ENCODE data around the gene M1AP.

M1AP gene

GRCh38 chr2:74658516-74658915, 10.4 kb upstream of the M1AP start:
- Histone ChIP-seq H3K27me3 (ENCODE audit: control insufficient read depth in 2 of 2, insufficient read depth in 2 of 2, low read length in 2 of 2) (no peaks in the 10 kb centered on the region), H3K27ac (ENCODE audit: low read depth in 2 of 2, low read length in 2 of 2) (no peak overlapping the region), H3K4me1 (ENCODE audit: control insufficient read depth in 2 of 2, insufficient read depth in 2 of 2, low read length in 2 of 2) (peaks cover 7 to 10% of the 10 kb centered on the region in 2 donors), H3K9ac (ENCODE audit: low read depth in 1 of 2, low read length in 2 of 2) (no peak overlapping the region), H3K9me3 (ENCODE audit: control insufficient read depth in 2 of 2, low read length in 2 of 2) (no peaks in the 10 kb centered on the region), H3K4me3 (ENCODE audit: low read length in 2 of 2) (no peak overlapping the region), H3K36me3 (ENCODE audit: control insufficient read depth in 2 of 2, insufficient read depth in 2 of 2, low read length in 2 of 2) (peaks cover 0 to 4% of the 10 kb centered on the region in 2 donors)

GRCh38 chr2:74655579-74655978, 7.4 kb upstream of the M1AP start:
- H3K36me3 ChIP-seq (ENCODE audit: control insufficient read depth in 2 of 2, insufficient read depth in 2 of 2, low read length in 2 of 2), result peaks cover 0 to 4% of the 10 kb centered on the region in 2 donors
- H3K4me3 ChIP-seq (ENCODE audit: low read length in 2 of 2), result no peak overlapping the region
- no peak overlapping the region for H3K9ac ChIP-seq (ENCODE audit: low read depth in 1 of 2, low read length in 2 of 2)
- H3K27ac ChIP-seq (ENCODE audit: low read depth in 2 of 2, low read length in 2 of 2), result no peak overlapping the region
- H3K27me3 ChIP-seq (ENCODE audit: control insufficient read depth in 2 of 2, insufficient read depth in 2 of 2, low read length in 2 of 2), result no peaks in the 10 kb centered on the region
- H3K4me1 ChIP-seq (ENCODE audit: control insufficient read depth in 2 of 2, insufficient read depth in 2 of 2, low read length in 2 of 2), result peaks cover 7 to 12% of the 10 kb centered on the region in 2 donors
- no peaks in the 10 kb centered on the region for H3K9me3 ChIP-seq (ENCODE audit: control insufficient read depth in 2 of 2, low read length in 2 of 2)

GRCh38 chr2:74653985-74654882, 6.1 kb upstream of the M1AP start, which contains the start of gene SEMA4F:
Gene SEMA4F, plus strand, starts transcription at chr2:74654247. Its CDS starts 130 bp downstream, at chr2:74654377.
- no peaks in the 10 kb centered on the region for H3K9me3 ChIP-seq (ENCODE audit: control insufficient read depth in 2 of 2, low read length in 2 of 2)
- peaks cover 7 to 12% of the 10 kb centered on the region in 2 donors for H3K4me1 ChIP-seq (ENCODE audit: control insufficient read depth in 2 of 2, insufficient read depth in 2 of 2, low read length in 2 of 2)
- H3K4me3 ChIP-seq (ENCODE audit: low read length in 2 of 2), result peak within 1 kb of the TSS; percentile 72 to 83
- H3K27me3 ChIP-seq (ENCODE audit: control insufficient read depth in 2 of 2, insufficient read depth in 2 of 2, low read length in 2 of 2), result no peaks in the 10 kb centered on the region
- peaks cover 0 to 4% of the 10 kb centered on the region in 2 donors for H3K36me3 ChIP-seq (ENCODE audit: control insufficient read depth in 2 of 2, insufficient read depth in 2 of 2, low read length in 2 of 2)
- peak within 1 kb of the TSS in 1 of 2 donors; percentile 4 for H3K27ac ChIP-seq (ENCODE audit: low read depth in 2 of 2, low read length in 2 of 2)
- H3K9ac ChIP-seq (ENCODE audit: low read depth in 1 of 2, low read length in 2 of 2), result peak within 1 kb of the TSS; percentile 60 to 73

GRCh38 chr2:74653589-74653984, 5.5 kb upstream of the M1AP start:
- H3K9me3 ChIP-seq (ENCODE audit: control insufficient read depth in 2 of 2, low read length in 2 of 2), result no peaks in the 10 kb centered on the region
- no peak overlapping the region for H3K27ac ChIP-seq (ENCODE audit: low read depth in 2 of 2, low read length in 2 of 2)
- H3K4me1 ChIP-seq (ENCODE audit: control insufficient read depth in 2 of 2, insufficient read depth in 2 of 2, low read length in 2 of 2), result peaks cover 7 to 12% of the 10 kb centered on the region in 2 donors
- H3K9ac ChIP-seq (ENCODE audit: low read depth in 1 of 2, low read length in 2 of 2), result peak overlapping the region; percentile 47 to 60
- peaks cover 0 to 4% of the 10 kb centered on the region in 2 donors for H3K36me3 ChIP-seq (ENCODE audit: control insufficient read depth in 2 of 2, insufficient read depth in 2 of 2, low read length in 2 of 2)
- H3K4me3 ChIP-seq (ENCODE audit: low read length in 2 of 2), result peak overlapping the region; percentile 72 to 83
- no peaks in the 10 kb centered on the region for H3K27me3 ChIP-seq (ENCODE audit: control insufficient read depth in 2 of 2, insufficient read depth in 2 of 2, low read length in 2 of 2)

- Histone ChIP-seq H3K4me3 (ENCODE audit: low read length in 2 of 2) (no peak overlapping the region), H3K4me1 (ENCODE audit: control insufficient read depth in 2 of 2, insufficient read depth in 2 of 2, low read length in 2 of 2) (no peaks in the 10 kb centered on the region), H3K36me3 (ENCODE audit: control insufficient read depth in 2 of 2, insufficient read depth in 2 of 2, low read length in 2 of 2) (no peaks in the 10 kb centered on the region), H3K9ac (ENCODE audit: low read depth in 1 of 2, low read length in 2 of 2) (no peak overlapping the region), H3K27ac (ENCODE audit: low read depth in 2 of 2, low read length in 2 of 2) (no peak overlapping the region), H3K9me3 (ENCODE audit: control insufficient read depth in 2 of 2, low read length in 2 of 2) (no peaks in the 10 kb centered on the region), H3K27me3 (ENCODE audit: control insufficient read depth in 2 of 2, insufficient read depth in 2 of 2, low read length in 2 of 2) (no peaks in the 10 kb centered on the region)
These were observed 1.2 kb downstream of the M1AP start for GRCh38 chr2:74646834-74647482.

GRCh38 chr2:74646201-74646600, 1.9 kb downstream of the M1AP start:
- no peaks in the 10 kb centered on the region for H3K27me3 ChIP-seq (ENCODE audit: control insufficient read depth in 2 of 2, insufficient read depth in 2 of 2, low read length in 2 of 2)
- H3K4me3 ChIP-seq (ENCODE audit: low read length in 2 of 2), result no peak overlapping the region

GRCh38 chr2:74645344-74645743, 2.8 kb downstream of the M1AP start:
- H3K27ac ChIP-seq (ENCODE audit: low read depth in 2 of 2, low read length in 2 of 2), result no peak overlapping the region
- H3K4me3 ChIP-seq (ENCODE audit: low read length in 2 of 2), result no peak overlapping the region

More at GRCh38 chr2:74646201-74646600, 1.9 kb downstream of the M1AP start:
- Histone ChIP-seq H3K9me3 (ENCODE audit: control insufficient read depth in 2 of 2, low read length in 2 of 2) (no peaks in the 10 kb centered on the region), H3K4me1 (ENCODE audit: control insufficient read depth in 2 of 2, insufficient read depth in 2 of 2, low read length in 2 of 2) (no peaks in the 10 kb centered on the region), H3K27ac (ENCODE audit: low read depth in 2 of 2, low read length in 2 of 2) (no peak overlapping the region), H3K36me3 (ENCODE audit: control insufficient read depth in 2 of 2, insufficient read depth in 2 of 2, low read length in 2 of 2) (no peaks in the 10 kb centered on the region), H3K9ac (ENCODE audit: low read depth in 1 of 2, low read length in 2 of 2) (no peak overlapping the region)

GRCh38 chr2:74639550-74639949, 8.6 kb downstream of the M1AP start:
- Histone ChIP-seq H3K36me3 (ENCODE audit: control insufficient read depth in 2 of 2, insufficient read depth in 2 of 2, low read length in 2 of 2) (no peaks in the 10 kb centered on the region), H3K27me3 (ENCODE audit: control insufficient read depth in 2 of 2, insufficient read depth in 2 of 2, low read length in 2 of 2) (no peaks in the 10 kb centered on the region), H3K4me1 (ENCODE audit: control insufficient read depth in 2 of 2, insufficient read depth in 2 of 2, low read length in 2 of 2) (no peaks in the 10 kb centered on the region), H3K27ac (ENCODE audit: low read depth in 2 of 2, low read length in 2 of 2) (no peak overlapping the region), H3K9me3 (ENCODE audit: control insufficient read depth in 2 of 2, low read length in 2 of 2) (no peaks in the 10 kb centered on the region), H3K4me3 (ENCODE audit: low read length in 2 of 2) (no peak overlapping the region), H3K9ac (ENCODE audit: low read depth in 1 of 2, low read length in 2 of 2) (no peak overlapping the region)

More at GRCh38 chr2:74645344-74645743, 2.8 kb downstream of the M1AP start:
- Histone ChIP-seq H3K36me3 (ENCODE audit: control insufficient read depth in 2 of 2, insufficient read depth in 2 of 2, low read length in 2 of 2) (no peaks in the 10 kb centered on the region), H3K27me3 (ENCODE audit: control insufficient read depth in 2 of 2, insufficient read depth in 2 of 2, low read length in 2 of 2) (no peaks in the 10 kb centered on the region), H3K4me1 (ENCODE audit: control insufficient read depth in 2 of 2, insufficient read depth in 2 of 2, low read length in 2 of 2) (no peaks in the 10 kb centered on the region), H3K9ac (ENCODE audit: low read depth in 1 of 2, low read length in 2 of 2) (no peak overlapping the region), H3K9me3 (ENCODE audit: control insufficient read depth in 2 of 2, low read length in 2 of 2) (no peaks in the 10 kb centered on the region)

- Histone ChIP-seq H3K27ac (ENCODE audit: low read depth in 2 of 2, low read length in 2 of 2) (no peak overlapping the region), H3K4me1 (ENCODE audit: control insufficient read depth in 2 of 2, insufficient read depth in 2 of 2, low read length in 2 of 2) (no peaks in the 10 kb centered on the region), H3K27me3 (ENCODE audit: control insufficient read depth in 2 of 2, insufficient read depth in 2 of 2, low read length in 2 of 2) (no peaks in the 10 kb centered on the region), H3K9ac (ENCODE audit: low read depth in 1 of 2, low read length in 2 of 2) (no peak overlapping the region), H3K36me3 (ENCODE audit: control insufficient read depth in 2 of 2, insufficient read depth in 2 of 2, low read length in 2 of 2) (no peaks in the 10 kb centered on the region), H3K9me3 (ENCODE audit: control insufficient read depth in 2 of 2, low read length in 2 of 2) (no peaks in the 10 kb centered on the region), H3K4me3 (ENCODE audit: low read length in 2 of 2) (no peak overlapping the region)
These were observed 15.2 kb downstream of the M1AP start for GRCh38 chr2:74632939-74633312.

All from mucosa of rectum (tissue), 2 donors.